COLO829 (cell line): ENCODE results near the gene LYZL2.
"Not testable (repeated sequence)": the region's sequence is repeated elsewhere in the genome, so short reads cannot be mapped to it uniquely, and the experiment has no call there.

Source experiments
- DNase-seq: peaks from one replicate; pipeline ENCODE4 v3.0.0; 2012; ENCODE audit warnings: low spot score

The LYZL2 gene

GRCh38 chr10:30629653-30630052 is at the start of gene LYZL2:
TSS of gene LYZL2 (minus strand) at chr10:30629753. CDS start at chr10:30626915, 2,838 bp downstream.
- no peak for DNase-seq

- DNase-seq, result not testable (repeated sequence)
Observed at GRCh38 chr10:30677616-30678015, 48.1 kb upstream of the LYZL2 start.

GRCh38 chr10:30677146-30677545 is 47.6 kb upstream of the LYZL2 start:
- DNase-seq, result not testable (repeated sequence)

- DNase-seq, result no peak
Observed at GRCh38 chr10:30675791-30676718, 46.5 kb upstream of the LYZL2 start.

GRCh38 chr10:30674796-30675195 is 45.2 kb upstream of the LYZL2 start:
- DNase-seq, result no peak

GRCh38 chr10:30673262-30673661 is 43.7 kb upstream of the LYZL2 start:
- DNase-seq, result not testable (repeated sequence)

GRCh38 chr10:30672338-30672737 is 42.8 kb upstream of the LYZL2 start:
- not testable (repeated sequence) for DNase-seq

GRCh38 chr10:30671026-30671616 is 41.6 kb upstream of the LYZL2 start:
- peak; percentile 42 for DNase-seq

- not testable (repeated sequence) for DNase-seq
Observed at GRCh38 chr10:30667982-30668381, 38.4 kb upstream of the LYZL2 start.

- DNase-seq, result not testable (repeated sequence)
Observed at GRCh38 chr10:30663403-30663802, 33.9 kb upstream of the LYZL2 start.

GRCh38 chr10:30662814-30663213 is 33.3 kb upstream of the LYZL2 start:
- DNase-seq, result no peak

- not testable (repeated sequence) for DNase-seq
Observed at GRCh38 chr10:30660314-30660713, 30.8 kb upstream of the LYZL2 start.

GRCh38 chr10:30656233-30656632 is 26.7 kb upstream of the LYZL2 start:
- no peak for DNase-seq

- not testable (repeated sequence) for DNase-seq
Observed at GRCh38 chr10:30655001-30655400, 25.4 kb upstream of the LYZL2 start.

- peak; percentile 37 for DNase-seq
Observed at GRCh38 chr10:30651470-30652397, 22.2 kb upstream of the LYZL2 start.

- no peak for DNase-seq
Observed at GRCh38 chr10:30647089-30647488, 17.5 kb upstream of the LYZL2 start.

GRCh38 chr10:30645340-30645827 is 15.8 kb upstream of the LYZL2 start:
- no peak for DNase-seq

GRCh38 chr10:30644408-30644861 is 14.9 kb upstream of the LYZL2 start:
- DNase-seq, result not testable (repeated sequence)

- DNase-seq, result not testable (repeated sequence)
Observed at GRCh38 chr10:30643557-30644199, 14.1 kb upstream of the LYZL2 start.

GRCh38 chr10:30642856-30643255 is 13.3 kb upstream of the LYZL2 start:
- DNase-seq, result not testable (repeated sequence)
